GM21576 (cell line): Measurements from ENCODE around the gene TTC3.
A peak's percentile ranks its signal among the peaks of the same experiment; 100 is the strongest.

Source experiments
- ATAC-seq: cut with Tn5 transposase; IDR thresholded peaks from one replicate; pipeline ENCODE4 v1.9.1; 2021; ENCODE audit warnings: mild to moderate bottlenecking, moderate library complexity; ENCODE audit not compliant: unreplicated experiment

Gene TTC3

DNA sequence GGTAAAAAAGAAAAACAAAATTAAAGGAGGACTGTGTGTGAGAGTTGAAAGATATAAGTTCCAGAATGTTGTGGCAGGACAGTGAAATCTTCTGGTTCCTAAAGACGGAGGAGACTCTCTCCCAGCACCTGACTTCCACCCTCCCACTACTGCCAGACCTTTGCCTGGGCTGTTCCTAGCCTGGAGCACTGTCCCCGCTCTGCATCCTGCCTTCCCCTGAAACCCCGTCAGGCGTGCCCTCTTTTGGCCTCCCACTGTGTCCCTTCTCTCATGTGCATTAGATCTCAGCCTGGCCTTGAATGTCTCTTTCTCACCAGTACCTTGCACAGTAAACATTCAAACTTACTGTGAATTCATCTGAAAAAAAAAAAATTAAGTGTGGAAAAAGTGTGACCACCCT, 120.0 kb downstream of the TTC3 start:
- ATAC-seq: no peak

DNA sequence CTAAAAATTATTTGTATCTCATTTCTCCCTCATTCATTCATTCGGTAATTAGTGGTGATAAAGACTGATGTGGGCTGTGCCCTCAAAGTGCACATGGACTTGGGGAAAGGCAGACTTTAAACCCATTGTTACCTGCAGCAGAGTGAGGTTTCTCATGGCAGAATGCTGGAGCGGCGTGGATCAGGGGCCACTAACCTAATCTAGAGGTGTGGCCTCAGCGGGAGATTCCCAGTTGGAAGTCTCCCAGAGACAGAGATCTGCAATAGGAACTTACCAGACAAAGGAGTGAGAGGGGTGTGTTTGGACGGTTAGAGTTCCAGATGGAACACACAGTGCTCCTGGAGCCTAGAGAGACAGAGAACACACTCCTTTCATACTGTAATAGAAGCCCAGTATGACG, 120.6 kb downstream of the TTC3 start:
- no peak for ATAC-seq

GRCh38 chr21:37195059-37195458, 122.0 kb downstream of the TTC3 start:
- no peak for ATAC-seq

DNA sequence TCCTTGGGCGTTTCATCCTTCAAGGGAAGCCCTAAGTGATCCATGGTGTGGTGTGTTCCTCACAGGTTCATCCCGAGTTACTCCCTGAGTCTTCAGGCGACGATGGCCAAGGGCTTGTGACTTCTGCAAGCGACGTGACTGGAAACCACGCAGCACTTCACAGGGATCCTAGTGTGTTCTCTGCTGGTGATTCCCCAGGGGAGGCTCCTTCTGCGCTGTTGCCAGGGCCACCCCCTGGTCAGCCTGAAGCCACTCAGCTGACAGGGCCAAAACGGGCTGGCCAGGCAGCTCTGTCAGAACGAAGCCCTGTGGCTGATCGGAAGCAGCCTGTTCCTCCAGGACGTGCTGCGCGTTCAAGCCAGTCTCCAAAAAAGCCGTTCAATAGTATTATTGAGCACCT, 122.6 kb downstream of the TTC3 start:
- no peak for ATAC-seq

- no peak for ATAC-seq
Measured at GRCh38 chr21:37196847-37197246, 123.8 kb downstream of the TTC3 start.

- ATAC-seq: no peak
Measured at GRCh38 chr21:37197746-37198145, 124.7 kb downstream of the TTC3 start.

GRCh38 chr21:37199057-37199924, 126.2 kb downstream of the TTC3 start:
- no peak for ATAC-seq

DNA sequence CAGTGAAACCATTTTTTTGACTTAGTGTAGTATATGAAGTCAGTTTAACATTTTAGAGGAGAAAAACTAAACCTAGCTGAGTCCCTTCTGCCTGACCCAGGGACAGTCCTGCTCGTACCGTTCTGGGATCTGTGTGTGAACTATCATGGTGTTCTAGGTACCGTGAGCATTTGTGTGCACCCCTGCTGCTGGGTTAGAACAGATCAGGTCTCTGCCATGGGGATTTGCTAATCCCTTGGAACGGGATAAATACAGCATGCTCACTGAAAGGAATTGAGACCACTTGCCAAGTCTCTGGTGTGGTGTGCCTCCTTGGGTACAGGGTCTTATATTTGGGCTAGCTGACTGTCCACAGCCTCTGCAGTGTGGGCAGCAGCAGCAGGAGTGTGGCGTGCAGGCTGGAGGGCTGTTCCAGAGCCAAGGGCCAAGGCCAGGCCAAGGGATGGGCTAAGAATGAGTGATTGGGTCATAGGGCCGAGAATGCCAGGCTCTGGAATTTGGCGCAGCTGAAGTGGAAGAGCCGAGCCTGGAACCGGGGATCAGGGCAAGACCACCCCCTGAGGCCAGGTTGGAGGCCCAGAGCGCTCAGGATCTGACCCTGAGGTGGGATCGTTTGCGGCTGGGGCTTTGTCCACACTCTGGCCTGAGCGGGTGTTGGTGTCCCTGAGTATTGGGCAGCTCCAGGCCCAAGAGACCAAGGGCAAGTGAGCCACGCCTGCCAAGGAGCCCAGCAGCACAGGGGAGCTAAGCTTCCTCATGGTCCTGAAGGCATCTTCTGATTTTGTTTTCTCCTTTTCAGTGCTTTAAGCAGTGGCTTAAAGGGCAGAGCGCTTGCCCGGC, 127.8 kb downstream of the TTC3 start:
- no peak for ATAC-seq

DNA sequence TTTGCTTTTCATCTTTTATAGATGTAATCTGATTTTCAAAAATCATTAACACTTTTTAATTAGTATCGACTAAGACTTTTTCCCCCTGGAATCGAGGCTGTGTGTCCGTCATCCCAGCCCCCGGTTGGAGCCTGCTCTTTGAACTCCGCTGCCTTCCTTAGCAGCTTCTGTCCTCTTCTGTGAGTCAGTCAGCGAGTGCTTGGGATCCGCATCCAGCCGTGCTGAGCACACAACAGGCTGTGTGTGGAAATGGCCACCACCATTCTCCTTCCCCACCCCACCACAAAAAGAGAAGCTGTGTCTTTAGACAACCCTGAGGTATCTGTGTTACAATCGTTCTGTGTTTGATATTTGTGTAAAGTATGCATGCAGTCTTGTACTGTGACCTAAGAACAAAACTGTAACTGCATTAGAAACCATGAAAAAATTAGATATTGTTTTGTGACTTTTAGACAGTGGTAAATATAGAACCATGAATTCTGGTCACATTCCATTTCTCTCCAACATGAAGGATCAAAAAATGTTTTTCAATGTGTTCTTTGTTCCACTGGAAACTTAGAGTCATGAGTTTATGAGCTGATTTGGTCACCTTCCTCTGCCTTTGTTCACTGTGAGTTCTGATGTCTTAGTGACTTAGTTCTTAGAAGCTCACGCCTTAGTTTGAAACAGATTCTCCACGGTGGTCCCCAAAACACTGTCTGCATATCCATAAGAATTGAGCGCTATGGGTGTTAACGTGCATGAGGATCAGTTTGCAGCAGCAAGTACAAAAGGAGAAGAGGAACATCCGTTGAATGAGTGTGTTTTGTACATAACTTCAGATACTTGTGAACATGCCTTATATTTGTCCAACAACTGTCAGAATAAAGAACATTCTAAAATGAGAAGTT, 129.4 kb downstream of the TTC3 start:
- no peak for ATAC-seq

DNA sequence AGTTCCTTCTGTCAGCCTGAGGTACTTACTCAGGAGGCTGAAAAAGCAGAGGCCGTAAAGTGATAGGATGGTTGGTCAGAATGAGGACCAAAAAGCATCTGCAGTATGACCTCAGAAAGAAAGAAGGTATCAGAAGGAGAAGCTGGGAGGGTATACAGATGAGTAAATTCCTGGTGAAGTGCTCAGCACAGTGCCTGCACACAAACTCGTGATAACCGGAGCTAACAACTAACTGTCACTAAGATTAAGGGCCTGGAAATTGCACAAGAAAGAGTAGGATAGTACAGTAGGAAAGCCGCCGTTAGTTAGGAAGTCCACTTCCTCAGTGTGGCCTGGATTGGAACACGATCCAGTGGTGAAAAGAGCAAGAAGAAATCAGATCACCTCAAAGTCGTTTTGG, 131.5 kb downstream of the TTC3 start:
- ATAC-seq: no peak

DNA sequence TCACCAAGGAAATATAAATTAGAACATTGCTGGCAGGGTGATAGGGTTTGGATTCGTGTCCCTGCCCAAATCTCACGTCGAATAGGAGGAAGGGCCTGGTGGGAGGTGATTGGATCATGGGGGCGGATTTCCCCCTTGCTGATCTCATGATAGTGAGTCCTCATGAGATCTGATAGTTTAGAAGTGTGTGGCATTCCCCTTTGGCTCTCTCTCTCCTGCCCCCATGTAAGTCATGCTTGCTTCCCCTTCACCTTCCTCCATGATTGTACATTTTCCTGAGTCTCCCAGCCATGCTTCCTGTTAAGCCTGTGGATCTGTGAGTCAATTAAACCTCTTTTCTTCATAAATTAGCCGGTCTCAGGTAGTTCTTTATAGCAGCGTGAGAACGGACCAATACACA, 133.4 kb downstream of the TTC3 start:
- no peak for ATAC-seq

- ATAC-seq: peak; percentile 59
Measured at GRCh38 chr21:37207441-37208009, 134.5 kb downstream of the TTC3 start.

DNA sequence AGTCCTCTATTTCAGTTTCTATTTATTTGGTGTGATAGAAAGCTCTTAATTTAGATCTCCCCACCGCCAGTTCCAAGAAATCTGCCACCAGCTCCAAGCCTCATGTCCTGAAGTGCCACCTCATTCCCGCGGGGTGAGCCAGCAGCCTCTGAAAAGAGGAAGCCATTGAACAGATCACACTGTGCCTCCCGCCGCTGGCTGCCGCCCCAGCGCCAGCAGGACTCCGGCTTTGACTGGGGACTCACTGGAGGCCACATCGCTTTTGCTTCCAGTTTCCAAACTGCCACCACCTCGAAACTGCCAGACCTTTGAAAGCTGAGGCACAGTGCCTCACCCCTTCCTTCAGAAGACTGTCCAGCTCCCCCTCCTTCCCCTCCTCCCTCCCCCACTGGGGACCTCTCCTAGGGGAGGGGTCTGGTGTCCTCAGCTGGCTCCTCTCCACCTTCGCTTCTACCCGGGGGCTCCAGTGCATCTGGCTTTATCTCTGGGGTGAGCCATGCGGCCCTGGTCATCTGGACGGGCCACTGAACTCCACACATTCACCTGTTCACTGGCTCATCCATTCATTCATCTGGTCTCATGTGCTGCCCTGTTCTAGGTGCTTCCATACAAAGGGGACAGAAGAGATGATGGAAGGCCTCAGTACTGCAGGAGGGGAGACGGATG, 135.1 kb downstream of the TTC3 start:
- ATAC-seq: peak; percentile 51

- ATAC-seq: peak; percentile 31
Measured at GRCh38 chr21:37208741-37209225, 135.7 kb downstream of the TTC3 start.

GRCh38 chr21:37210130-37210529, 137.1 kb downstream of the TTC3 start:
- ATAC-seq: no peak

DNA sequence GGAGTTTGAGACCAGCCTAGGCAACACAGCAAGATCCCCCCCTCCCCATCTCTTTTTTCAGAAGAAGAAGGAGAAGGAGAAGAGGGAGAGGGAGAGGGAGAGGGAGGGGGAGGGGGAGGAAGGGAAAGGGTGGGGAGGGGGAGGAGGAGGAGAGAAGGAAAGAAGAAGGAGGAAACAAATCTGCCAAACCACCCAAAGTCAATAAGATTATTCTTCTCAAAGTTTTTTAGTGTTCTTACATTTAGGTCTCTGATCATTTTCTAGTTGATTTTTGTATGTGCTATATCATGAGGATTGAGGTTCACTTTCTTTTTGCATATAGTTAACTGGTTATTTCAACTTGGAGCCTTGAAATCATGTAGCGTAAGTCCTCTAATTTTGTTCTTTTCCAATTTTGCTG, 137.7 kb downstream of the TTC3 start:
- ATAC-seq: no peak

DNA sequence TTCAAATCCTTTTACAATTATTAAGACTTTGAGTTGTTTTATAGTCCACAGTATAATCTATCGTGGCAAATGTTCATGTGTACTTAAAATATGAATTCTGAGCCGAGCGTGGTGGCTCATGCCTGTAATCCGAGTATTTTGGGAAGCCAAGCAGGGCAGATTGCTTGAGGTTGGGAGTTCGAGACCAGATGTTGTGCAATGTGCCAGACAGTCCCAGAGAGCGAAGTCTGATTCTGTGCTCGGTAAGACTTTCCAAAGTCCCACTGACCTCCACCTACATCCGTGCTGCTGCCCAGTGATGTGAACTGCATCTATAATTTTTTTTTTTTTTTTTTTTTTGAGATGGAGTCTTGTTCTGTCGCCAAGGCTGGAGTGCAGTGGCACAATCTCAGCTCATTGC, 141.9 kb downstream of the TTC3 start:
- ATAC-seq: no peak

DNA sequence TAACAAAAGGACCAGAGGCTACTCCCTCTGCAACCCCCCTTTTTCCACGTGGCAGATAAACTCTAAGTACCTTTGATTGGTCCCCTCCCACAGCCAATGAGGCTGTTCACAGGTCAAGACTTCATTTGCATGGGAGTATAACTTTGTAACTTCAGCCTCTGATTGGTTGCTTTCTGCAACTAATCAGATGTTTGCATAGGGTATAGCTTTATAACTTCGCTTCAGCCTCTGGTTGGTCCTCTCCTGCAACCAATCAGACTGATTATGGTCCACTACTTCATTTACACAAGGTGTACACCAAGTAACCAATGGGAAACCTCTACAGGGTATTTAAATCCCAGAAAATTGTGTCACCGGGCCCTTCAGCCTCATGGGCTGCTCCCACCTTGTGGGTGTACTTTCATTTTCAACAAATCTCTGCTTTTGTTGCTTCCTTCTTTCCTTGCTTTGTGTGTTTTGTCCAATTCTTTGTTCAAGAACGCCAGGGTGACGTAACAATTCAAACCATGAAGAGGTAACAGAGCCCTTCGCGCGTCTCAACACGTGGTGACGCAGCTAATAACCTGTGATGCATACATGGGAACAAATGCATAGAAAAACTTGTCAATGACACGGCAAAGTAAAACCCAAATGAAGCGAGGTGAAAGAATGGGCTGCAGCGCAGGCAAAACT, 146.8 kb downstream of the TTC3 start:
- no peak for ATAC-seq

DNA sequence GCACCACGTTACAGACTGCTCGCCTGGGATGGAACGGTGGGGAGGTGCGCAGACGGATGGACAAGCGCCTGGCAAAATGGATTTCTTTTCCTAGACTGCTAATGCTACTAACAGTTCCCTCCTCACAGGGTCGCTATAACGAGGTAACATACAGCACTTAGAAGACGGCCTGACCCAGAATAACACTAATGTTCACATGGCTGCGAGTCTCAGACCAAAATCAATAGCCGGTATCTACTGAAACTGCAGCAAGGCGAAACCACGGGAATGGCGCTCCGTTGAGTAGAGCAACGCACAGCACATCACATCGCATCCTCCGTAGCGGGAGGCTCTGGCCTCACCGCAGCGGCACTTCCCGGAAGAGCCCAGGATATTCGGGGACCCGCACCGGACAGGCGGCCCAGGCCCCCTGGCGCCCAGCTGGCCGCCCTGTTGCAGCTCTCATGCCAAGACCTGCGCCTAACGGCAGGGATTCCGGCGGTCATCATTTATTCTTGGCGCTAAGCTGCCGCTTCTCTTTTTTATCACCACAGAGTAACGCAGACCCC, 147.5 kb downstream of the TTC3 start:
- peak; percentile 30 for ATAC-seq
